DOHH2 (cell line): ENCODE results near the gene USP35.

ENCODE experiments used
- CTCF ChIP-seq: fragments of 200-600 bp; sonication (generic); IDR thresholded peaks from one replicate; pipeline ENCODE4 v1.5.1; 2014; ENCODE audit warnings: antibody characterized with exemption, mild to moderate bottlenecking, low read depth, low read length; ENCODE audit not compliant: poor library complexity, severe bottlenecking
- EZH2phosphoT487 ChIP-seq: fragments of 200-600 bp; sonication (generic); IDR thresholded peaks from 2 replicates; pipeline ENCODE4 v1.6.1; 2017; ENCODE audit warnings: borderline replicate concordance, mild to moderate bottlenecking, antibody characterized with exemption, low read length, moderate library complexity, mixed read lengths

- no peak for TF ChIP-seq CTCF
- TF ChIP-seq EZH2phosphoT487: no peak
Observed at GRCh38 chr11:78177216-78177615, 11.5 kb upstream of the USP35 start.
